ENCODE data around the gene TPM3.

- TF ChIP-seq POLR2A (IDR thresholded peaks at IDR 0.05) (no peak), CTCF (IDR thresholded peaks at IDR 0.05) (no peak)
Observed at GRCh38 chr1:154222518-154222917, 30.6 kb upstream of the TPM3 start.
